Tibial artery (tissue), 4 donors: ENCODE data around the gene ZFR.
"Not testable (repeated sequence)": the region's sequence is repeated elsewhere in the genome, so short reads cannot be mapped to it uniquely, and the experiment has no call there.

Experiments
- DNase-seq, 2 donors: peaks; one replicate each; pipeline ENCODE4 v3.0.0-alpha.2; 2019
- H3K27ac ChIP-seq, 2 donors: fragments of 200-600 bp; sonication (generic) in 1 of 2; 1 replicate in 1 of 2; 2 replicates in 1 of 2; pipeline ENCODE4 v1.5.1; 2018 to 2019; ENCODE audit warnings: mild to moderate bottlenecking in 1 of 2
- H3K27me3 ChIP-seq, 2 donors: fragments of 200-600 bp; sonication (generic) in 1 of 2; one replicate each; pipeline versions ENCODE4 v1.5.1 to v1.6.0; 2016 to 2019
- H3K36me3 ChIP-seq, 3 donors: fragments of 200-600 bp; sonication (generic) in 2 of 3; one replicate each; pipeline ENCODE4 v1.5.1; 2016 to 2019; ENCODE audit warnings: mild to moderate bottlenecking in 2 of 3
- H3K4me1 ChIP-seq, 4 donors: fragments of 200-600 bp; sonication (generic) in 2 of 4; 1 replicate in 3 of 4; 2 replicates in 1 of 4; pipeline ENCODE4 v1.5.1; 2016 to 2019
- H3K4me3 ChIP-seq, 2 donors: fragments of 200-600 bp; sonication (generic) in 1 of 2; 1 replicate in 1 of 2; 2 replicates in 1 of 2; pipeline ENCODE4 v1.5.1; 2018 to 2019; ENCODE audit warnings: mild to moderate bottlenecking in 2 of 2
- H3K9me3 ChIP-seq, 3 donors: fragments of 200-600 bp; sonication (generic) in 1 of 3; one replicate each; pipeline ENCODE4 v1.5.1; 2016 to 2019
- CTCF ChIP-seq, 2 experiments: fragments of 200-600 bp in 1 of 2; fragments of 450-650 bp in 1 of 2; IDR thresholded peaks; one replicate each; pipeline ENCODE4 v1.5.1; 2017 to 2019; ENCODE audit warnings: antibody characterized with exemption in 2 of 2, mild to moderate bottlenecking in 1 of 2, moderate library complexity in 1 of 2
- intact Hi-C: fragments of 100-400 bp; cut with DNase I; formaldehyde crosslinking; loops from one replicate; pipeline ENCODE4 v1.15.0; 2023; ENCODE audit warnings: low total_unique reads

The ZFR gene

GRCh38 chr5:32325062-32325461 lies 119.5 kb downstream of the ZFR start:
- Histone ChIP-seq H3K4me3 (no peak overlapping the region), H3K4me1 (peaks cover 0 to 8% (median 0%) of the 10 kb centered on the region in 4 donors), H3K27ac (no peak overlapping the region), H3K36me3 (no peaks in the 10 kb centered on the region), H3K9me3 (no peaks in the 10 kb centered on the region), H3K27me3 (no peaks in the 10 kb centered on the region)
- intact Hi-C loops, result no loop called here
- DNase-seq, result no peak
- TF ChIP-seq CTCF (IDR thresholded peaks at IDR 0.05), result no peak

GRCh38 chr5:32323741-32324140 lies 120.8 kb downstream of the ZFR start:
- no peaks in the 10 kb centered on the region for H3K36me3 ChIP-seq
- H3K27ac ChIP-seq, result no peak overlapping the region

DNA sequence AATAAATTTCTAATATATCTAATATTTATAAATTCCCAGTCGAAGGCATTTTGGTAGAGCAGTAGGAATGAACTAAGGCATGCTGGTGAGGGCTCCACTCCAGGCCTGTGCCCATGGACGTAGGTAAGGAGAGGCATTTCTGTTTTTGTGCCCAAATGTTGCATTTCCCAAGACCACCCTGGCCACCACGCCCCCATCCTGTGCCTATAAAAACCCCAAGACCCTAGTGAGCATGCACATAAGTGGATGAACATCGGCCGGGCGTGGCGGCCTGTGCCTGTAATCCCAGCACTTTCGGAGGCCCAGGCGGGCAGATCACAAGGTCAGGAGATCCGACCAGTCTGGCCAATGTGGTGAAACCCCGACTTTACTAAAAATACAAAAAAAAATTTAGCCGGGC lies 121.7 kb downstream of the ZFR start:
- TF ChIP-seq CTCF (IDR thresholded peaks at IDR 0.05), result no peak
- no peaks in the 10 kb centered on the region for H3K36me3 ChIP-seq
- H3K27me3 ChIP-seq, result no peaks in the 10 kb centered on the region
- H3K9me3 ChIP-seq, result no peaks in the 10 kb centered on the region
- no peak overlapping the region for H3K4me3 ChIP-seq
- no peak for DNase-seq
- H3K27ac ChIP-seq, result no peak overlapping the region
- intact Hi-C loops, result no loop called here
- H3K4me1 ChIP-seq, result no peaks in the 10 kb centered on the region

More at GRCh38 chr5:32323741-32324140, 120.8 kb downstream of the ZFR start:
- no peak for TF ChIP-seq CTCF (IDR thresholded peaks at IDR 0.05)
- no peaks in the 10 kb centered on the region for H3K9me3 ChIP-seq
- H3K4me1 ChIP-seq, result no peaks in the 10 kb centered on the region
- H3K4me3 ChIP-seq, result no peak overlapping the region
- intact Hi-C loops, result no loop called here
- H3K27me3 ChIP-seq, result no peaks in the 10 kb centered on the region
- no peak for DNase-seq

DNA sequence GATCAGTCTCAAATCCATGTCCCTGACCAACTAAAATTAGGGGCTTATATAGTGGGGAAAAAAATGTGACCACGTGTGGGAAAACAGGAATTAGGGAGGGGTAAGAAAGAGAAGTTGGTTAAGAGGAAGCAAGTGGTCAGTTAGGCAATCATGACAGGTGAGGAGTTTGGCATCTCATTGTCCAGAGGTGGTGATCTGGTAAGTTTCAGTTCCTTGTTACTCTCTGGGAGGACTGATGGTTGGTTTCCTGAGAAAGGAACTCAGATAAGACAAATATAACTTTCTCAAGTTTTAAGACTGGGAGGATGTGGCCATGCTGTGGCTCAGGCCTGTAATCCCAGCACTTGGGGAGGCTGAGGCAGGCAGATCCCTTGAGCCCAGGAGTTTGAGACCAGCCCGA lies 122.8 kb downstream of the ZFR start:
- H3K27me3 ChIP-seq, intact Hi-C loops, DNase-seq, H3K9me3 ChIP-seq, H3K4me3 ChIP-seq, H3K4me1 ChIP-seq, H3K27ac ChIP-seq, H3K36me3 ChIP-seq: not testable (repeated sequence)

DNA sequence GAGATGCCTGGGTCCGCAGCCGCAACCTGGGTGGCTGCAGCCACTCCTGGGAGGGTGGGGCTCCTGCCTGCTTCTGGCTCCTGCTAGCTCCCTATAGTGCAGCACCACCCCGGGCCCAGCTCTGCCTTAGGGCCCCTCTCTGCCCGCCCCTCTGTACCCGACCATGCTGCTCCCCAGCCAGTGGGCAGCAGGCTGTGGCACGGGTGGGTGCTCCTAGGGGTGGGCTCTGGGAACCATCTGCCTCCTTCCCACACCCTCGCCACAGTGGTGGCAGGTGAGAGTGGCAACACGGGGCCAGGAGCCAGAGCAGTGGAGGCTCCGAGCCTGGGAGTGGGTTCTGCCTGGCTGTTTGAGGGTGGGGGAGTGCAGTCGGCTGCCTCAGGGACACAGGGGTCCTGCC lies 124.0 kb downstream of the ZFR start:
- Histone ChIP-seq H3K4me1 (no peaks in the 10 kb centered on the region), H3K27ac (no peak overlapping the region), H3K4me3 (no peak overlapping the region), H3K36me3 (no peaks in the 10 kb centered on the region), H3K27me3 (no peaks in the 10 kb centered on the region), H3K9me3 (no peaks in the 10 kb centered on the region)
- DNase-seq, result no peak
- intact Hi-C loops, result no loop called here
- TF ChIP-seq CTCF (IDR thresholded peaks at IDR 0.05), result no peak

GRCh38 chr5:32319926-32320543 lies 124.5 kb downstream of the ZFR start:
- intact Hi-C loops, result loop anchor here (10.0 kb wide), 1 partner anchor 85 kb away; no protein-coding TSS in a partner anchor

More at GRCh38 chr5:32319926-32320543, 124.5 kb downstream of the ZFR start:
- Histone ChIP-seq H3K4me1 (no peaks in the 10 kb centered on the region), H3K4me3 (no peak overlapping the region), H3K9me3 (no peaks in the 10 kb centered on the region), H3K27me3 (no peaks in the 10 kb centered on the region), H3K36me3 (no peaks in the 10 kb centered on the region), H3K27ac (no peak overlapping the region)
- TF ChIP-seq CTCF (IDR thresholded peaks at IDR 0.05), result no peak
- no peak for DNase-seq
